ENCODE measurements around the gene RTL1.
A peak's percentile ranks its signal among the peaks of the same experiment; 100 is the strongest.

Gene RTL1

DNA sequence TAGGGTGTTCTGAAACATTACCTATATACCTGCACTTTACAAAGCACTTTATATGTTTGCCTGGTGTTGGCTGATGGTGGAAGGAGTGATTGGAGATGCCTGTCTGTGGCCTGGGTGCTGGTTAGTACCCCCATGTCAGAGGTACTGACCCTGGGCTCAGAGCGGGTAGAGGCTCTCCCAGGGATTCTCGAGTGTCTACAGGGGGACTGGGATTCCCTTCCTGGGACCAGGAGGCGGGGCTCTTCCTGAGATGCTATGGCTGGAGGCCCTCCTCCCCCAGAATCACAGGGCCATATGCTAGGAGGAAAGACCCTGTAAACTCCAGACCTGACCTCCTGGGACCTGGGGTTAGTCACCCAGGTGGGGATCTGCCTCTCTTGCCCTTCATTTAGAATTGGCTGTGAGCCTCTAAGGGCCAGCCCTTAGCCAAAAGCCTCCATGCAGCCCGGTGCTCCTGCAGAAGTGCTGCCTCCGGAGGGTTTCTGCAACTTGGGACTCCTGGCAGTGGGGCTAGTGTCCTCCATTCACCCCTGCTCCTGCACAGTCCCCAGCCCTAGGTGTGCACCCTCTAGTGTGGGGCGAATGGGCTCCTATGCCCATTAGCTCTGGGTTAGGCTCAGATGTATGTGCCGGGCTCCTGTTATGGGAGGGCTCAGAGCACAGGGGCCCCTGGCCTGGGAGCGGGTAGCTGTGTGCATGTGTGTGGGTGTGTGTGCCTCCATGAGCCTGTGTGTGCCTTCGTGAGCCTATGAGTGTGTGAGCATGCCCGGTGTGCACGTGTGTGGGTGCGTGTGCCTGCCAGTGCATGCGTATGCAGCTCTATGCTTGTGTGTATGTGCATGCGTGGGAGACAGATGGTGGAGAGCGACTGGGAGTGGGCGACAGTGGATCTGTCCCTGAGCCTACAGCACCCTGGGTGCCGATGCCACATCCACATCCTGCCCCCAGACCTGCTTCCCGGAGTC is 36.6 kb downstream of the RTL1 start:
- Histone ChIP-seq H3K9me3 (no peaks in the 10 kb centered on the region), H3K27me3 (no peaks in the 10 kb centered on the region), H3K4me3 (ENCODE audit: low read depth, low read length) (no peak overlapping the region), H3K4me1 (no peaks in the 10 kb centered on the region), H3K36me3 (peaks cover 63% of the 10 kb centered on the region)
- TF ChIP-seq, protein P1, sequence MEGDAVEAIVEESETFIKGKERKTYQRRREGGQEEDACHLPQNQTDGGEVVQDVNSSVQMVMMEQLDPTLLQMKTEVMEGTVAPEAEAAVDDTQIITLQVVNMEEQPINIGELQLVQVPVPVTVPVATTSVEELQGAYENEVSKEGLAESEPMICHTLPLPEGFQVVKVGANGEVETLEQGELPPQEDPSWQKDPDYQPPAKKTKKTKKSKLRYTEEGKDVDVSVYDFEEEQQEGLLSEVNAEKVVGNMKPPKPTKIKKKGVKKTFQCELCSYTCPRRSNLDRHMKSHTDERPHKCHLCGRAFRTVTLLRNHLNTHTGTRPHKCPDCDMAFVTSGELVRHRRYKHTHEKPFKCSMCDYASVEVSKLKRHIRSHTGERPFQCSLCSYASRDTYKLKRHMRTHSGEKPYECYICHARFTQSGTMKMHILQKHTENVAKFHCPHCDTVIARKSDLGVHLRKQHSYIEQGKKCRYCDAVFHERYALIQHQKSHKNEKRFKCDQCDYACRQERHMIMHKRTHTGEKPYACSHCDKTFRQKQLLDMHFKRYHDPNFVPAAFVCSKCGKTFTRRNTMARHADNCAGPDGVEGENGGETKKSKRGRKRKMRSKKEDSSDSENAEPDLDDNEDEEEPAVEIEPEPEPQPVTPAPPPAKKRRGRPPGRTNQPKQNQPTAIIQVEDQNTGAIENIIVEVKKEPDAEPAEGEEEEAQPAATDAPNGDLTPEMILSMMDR (IDR thresholded peaks at IDR 0.05; ENCODE audit: low read depth, low read length), result no peak
- DNase-seq, result peak; percentile 13

DNA sequence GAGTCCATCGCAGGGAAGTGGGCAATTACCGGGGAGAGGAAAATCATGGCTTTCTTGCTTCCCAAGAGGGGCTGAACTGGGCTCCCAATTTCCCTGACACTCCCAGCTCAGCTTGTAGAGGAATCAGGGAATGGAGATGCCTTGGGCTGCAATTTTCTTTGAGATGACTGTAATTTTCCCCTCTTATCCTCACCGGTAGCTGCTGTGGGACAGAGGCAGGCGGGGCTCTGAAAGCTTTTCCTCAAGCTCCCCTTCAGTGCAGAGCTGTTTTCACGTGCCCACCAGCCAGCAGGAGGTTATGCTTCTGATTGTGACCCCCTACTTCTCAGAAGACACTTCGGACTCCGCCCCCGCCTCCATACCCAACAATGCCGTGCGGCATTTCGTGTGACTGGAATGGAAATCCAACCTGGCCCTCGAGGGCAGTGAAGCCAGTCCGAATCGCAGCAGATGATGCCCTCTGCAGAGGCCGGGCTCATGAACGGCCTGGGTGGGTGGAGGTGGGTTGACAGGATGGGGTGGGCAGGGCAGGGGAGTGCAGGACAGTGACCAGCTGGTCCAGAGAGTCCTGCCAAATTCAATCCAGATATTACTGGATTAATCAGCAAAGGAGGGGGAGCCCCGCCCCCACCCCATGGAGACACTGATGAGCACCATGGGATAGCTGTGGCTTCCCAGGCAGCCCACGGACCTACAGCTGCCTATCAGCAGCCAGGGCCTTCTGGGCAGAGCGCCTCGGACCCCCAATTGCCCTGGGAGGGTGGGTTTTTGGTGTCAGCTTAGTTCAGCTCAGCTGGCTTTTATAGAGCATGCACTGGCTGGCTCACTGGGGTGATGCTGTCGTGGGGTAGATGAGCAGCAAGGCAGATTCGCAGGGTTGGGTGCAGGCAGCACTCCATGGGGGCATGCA is 37.6 kb downstream of the RTL1 start:
- peak; percentile 13 for DNase-seq
- Histone ChIP-seq H3K27me3 (no peaks in the 10 kb centered on the region), H3K36me3 (peaks cover 66% of the 10 kb centered on the region), H3K4me1 (no peaks in the 10 kb centered on the region), H3K9me3 (no peaks in the 10 kb centered on the region), H3K4me3 (ENCODE audit: low read depth, low read length) (no peak overlapping the region)
- TF ChIP-seq, protein P1 (IDR thresholded peaks at IDR 0.05; ENCODE audit: low read depth, low read length), result no peak

DNA sequence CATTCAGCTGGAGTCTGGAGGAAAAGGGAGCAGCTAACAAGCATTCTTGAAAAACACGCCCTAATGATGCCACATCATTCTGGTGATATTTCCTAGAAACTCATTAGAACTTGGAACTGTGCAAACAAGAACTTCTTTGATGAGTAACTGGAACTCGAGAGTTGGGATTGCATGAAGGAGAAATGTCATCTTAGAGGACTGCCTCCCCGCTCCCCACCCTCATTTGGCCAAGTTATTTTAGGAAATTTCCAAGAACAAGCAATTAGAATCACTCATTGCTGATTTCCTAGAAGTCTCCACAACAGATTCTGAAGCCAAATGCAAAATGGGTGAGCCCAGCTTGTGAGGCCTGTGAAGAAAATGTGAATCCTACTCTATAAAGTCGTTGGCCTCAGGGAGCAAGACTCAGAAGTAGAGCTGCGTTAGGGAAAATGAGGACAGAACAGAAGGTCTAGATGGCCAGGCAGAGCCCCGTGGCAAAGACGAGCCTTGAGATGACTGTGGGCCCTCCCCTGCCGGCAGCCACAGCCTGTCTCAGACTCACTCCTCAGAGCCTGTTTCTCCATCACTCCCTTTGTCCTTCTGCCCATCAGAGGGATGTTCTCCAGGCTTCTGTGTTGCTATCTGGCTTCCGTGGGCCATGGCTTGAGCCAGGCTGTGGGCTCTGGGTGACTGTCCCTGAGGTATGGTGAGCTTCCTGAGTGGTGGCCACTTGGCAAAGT is 38.4 kb downstream of the RTL1 start:
- Histone ChIP-seq H3K4me1 (no peaks in the 10 kb centered on the region), H3K27me3 (no peaks in the 10 kb centered on the region)
- peak; percentile 3 for DNase-seq

DNA sequence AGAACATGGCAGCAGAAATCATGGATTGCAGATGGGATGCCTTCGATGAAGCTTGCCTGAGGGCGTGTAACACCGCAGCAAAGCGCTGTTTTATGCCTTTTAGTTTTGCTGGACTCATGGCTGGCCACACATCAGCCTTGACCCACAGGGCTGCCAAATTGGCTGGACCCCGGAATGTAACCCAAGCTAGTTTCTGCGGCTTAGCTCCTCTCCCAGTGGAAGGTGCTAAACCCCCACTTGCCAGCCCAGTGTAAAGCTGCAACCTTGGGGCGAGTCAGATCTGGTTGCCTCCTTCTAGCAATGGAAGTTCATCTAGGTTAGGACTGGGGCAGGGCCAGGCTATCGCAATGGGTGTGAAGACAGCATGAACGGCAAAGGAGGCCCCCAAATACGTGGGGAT is 39.3 kb downstream of the RTL1 start:
- H3K4me3 ChIP-seq (ENCODE audit: low read depth, low read length), result no peak overlapping the region
- H3K4me1 ChIP-seq, result no peaks in the 10 kb centered on the region
- H3K27me3 ChIP-seq, result no peaks in the 10 kb centered on the region
- TF ChIP-seq, protein P1 (IDR thresholded peaks at IDR 0.05; ENCODE audit: low read depth, low read length), result no peak
- H3K9me3 ChIP-seq, result no peaks in the 10 kb centered on the region
- peak; percentile 2 for DNase-seq
- H3K36me3 ChIP-seq, result peaks cover 82% of the 10 kb centered on the region

More for the DNA sequence above, 38.4 kb downstream of the RTL1 start:
- no peaks in the 10 kb centered on the region for H3K9me3 ChIP-seq
- H3K36me3 ChIP-seq, result peaks cover 73% of the 10 kb centered on the region
- TF ChIP-seq, protein P1 (IDR thresholded peaks at IDR 0.05; ENCODE audit: low read depth, low read length), result no peak
- H3K4me3 ChIP-seq (ENCODE audit: low read depth, low read length), result no peak overlapping the region

DNA sequence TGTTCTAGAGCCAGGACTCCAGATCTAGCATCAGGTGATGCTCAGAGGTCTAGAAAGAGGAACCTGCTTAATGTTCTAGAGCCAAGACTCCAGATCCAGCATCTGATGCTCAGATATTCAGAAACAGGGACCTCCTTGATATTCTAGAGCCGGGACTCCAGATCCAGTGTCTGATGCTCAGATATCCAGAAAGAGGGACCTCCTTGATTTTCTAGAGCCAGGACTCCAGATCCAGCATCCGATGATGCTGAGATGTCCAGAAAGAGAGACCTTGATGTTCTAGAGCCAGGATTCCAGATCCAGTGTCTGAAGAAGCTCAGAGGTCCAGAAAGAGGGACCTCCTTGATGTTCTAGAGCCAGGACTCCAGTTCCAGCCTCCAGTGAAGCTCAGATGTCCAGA is 40.7 kb downstream of the RTL1 start:
- no peaks in the 10 kb centered on the region for H3K9me3 ChIP-seq

More for the DNA sequence above, 40.7 kb downstream of the RTL1 start:
- no peaks in the 10 kb centered on the region for H3K27me3 ChIP-seq
- H3K4me1 ChIP-seq, result no peaks in the 10 kb centered on the region
- TF ChIP-seq, protein P1 (IDR thresholded peaks at IDR 0.05; ENCODE audit: low read depth, low read length), result no peak
- DNase-seq, result no peak
- H3K4me3 ChIP-seq (ENCODE audit: low read depth, low read length), result no peak overlapping the region
- H3K36me3 ChIP-seq, result peaks cover 85% of the 10 kb centered on the region

Measured in BE2C (cell line).